GM18517 (cell line): Measurements from ENCODE around the gene CUTC.
"Not testable (repeated sequence)": the region's sequence is repeated elsewhere in the genome, so short reads cannot be mapped to it uniquely, and the experiment has no call there.

ENCODE experiments used
- ATAC-seq: cut with Tn5 transposase; IDR thresholded peaks from one replicate; pipeline ENCODE4 v1.9.1; 2021; ENCODE audit warnings: mild to moderate bottlenecking, moderate library complexity; ENCODE audit not compliant: unreplicated experiment

CUTC gene

GRCh38 chr10:99742254-99742653 lies 10.2 kb downstream of the CUTC start:
- ATAC-seq: no peak

DNA sequence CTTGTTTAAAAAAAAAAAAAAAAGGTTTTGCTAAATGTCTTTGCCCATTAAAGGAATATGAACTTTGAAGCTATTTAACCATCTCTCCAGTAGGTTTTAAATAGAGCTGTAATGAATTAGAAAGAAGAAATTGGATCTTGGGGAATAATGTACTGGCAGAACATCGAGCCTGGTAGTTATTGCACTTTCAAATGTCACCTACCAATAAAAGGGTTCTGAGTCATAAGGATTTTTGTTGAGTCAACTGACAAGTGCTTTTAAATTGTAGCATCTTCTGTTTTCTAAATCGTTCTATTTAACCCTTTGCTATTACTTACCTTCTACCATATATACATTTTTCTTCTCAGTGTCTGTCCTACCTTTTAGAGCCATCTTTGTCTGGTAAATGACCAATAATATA lies 10.7 kb downstream of the CUTC start:
- no peak for ATAC-seq

DNA sequence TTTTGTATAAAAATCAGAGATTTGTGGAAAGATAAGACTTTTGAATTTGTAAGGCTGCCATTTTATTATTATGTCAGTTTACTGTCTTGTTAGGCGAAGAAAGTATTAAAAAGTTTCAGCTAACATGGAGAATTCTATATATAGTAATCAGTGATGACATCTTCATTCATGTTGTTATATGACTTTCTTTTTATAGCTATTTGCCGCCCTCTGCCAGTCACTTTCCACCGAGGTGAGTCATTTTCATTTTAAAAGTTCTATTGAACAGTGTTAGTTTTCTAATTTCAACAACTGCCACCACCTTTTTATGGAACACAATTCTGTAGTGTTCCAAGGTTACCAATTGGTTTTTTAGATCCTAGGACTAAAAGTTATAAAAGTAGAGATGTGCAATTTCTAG lies 11.8 kb downstream of the CUTC start:
- no peak for ATAC-seq

DNA sequence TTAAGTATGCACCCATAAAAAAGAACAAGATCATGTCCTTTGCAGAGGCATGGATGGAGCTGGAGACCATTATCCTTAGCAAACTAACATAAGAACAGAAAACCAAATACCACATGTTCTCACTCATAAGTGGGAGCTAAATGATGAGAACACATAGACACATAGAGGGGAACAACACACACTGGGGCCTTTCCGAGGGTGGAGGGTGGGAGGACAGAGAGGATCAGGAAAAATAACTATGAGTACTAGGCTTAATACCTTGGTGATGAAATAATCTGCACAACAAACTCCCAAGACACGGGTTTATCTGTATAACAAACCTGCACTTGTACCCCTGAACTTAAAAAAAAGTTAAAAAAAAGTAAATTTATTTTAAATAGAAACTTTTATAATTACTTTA lies 14.1 kb downstream of the CUTC start:
- not testable (repeated sequence) for ATAC-seq

- ATAC-seq: no peak
These were observed 16.9 kb downstream of the CUTC start for GRCh38 chr10:99748823-99749451.

DNA sequence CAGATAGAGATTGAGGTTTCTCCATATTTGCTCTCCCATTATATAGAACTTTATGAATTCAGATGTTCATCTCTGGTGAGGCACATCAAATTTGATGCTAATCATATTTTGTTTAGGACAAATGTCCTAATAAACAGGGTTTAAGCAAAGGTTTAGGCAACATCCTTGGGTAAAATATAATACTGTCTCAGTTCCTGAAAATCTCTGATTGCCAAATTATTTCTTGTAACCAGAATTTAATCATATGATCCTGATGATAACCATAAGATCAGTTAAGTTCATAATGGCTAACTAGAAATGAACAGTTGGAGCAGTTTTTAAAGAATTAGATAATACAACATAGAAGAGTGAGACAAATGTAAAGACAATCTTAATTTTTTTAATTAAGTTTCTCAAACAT lies 18.6 kb downstream of the CUTC start:
- ATAC-seq: no peak

DNA sequence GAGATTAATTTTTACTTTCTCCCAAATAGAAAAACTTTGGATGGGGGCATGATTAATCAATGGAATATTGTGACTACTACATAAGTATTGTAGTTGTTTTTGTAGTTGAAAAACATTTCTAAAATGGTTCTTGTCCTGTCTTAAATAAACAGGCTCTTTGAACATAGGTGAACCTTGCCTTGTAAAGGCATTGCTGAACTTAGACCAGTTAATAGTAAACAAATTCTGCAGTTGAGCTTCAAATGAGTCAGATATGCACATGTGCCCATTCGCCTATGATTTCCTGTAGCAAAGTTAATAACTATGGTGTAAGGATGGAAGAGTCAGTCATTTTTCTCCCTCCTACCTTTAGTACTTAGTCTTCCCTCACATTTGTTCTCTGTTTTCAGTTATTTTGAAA lies 22.6 kb downstream of the CUTC start:
- ATAC-seq: no peak

DNA sequence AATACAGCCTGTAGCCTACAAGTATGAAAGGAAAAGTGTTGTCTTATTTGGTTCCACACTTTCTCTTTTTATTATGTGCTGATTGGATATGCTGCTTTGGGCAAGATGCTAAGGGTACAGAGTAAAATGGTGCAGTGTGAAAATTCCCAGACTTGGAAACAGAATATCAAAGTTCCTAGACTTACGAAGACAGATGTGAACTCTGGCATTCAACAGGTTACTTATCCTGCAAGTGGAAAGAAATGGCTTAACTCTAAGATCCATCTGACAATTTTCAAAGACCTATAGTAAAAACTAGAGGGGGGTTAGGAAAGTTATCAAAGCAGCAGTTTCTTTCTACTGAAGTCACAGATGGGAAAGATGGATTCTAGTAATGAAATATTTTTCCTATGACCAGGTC lies 24.1 kb downstream of the CUTC start:
- no peak for ATAC-seq

GRCh38 chr10:99758211-99758891 lies 26.3 kb downstream of the CUTC start:
- ATAC-seq: no peak

DNA sequence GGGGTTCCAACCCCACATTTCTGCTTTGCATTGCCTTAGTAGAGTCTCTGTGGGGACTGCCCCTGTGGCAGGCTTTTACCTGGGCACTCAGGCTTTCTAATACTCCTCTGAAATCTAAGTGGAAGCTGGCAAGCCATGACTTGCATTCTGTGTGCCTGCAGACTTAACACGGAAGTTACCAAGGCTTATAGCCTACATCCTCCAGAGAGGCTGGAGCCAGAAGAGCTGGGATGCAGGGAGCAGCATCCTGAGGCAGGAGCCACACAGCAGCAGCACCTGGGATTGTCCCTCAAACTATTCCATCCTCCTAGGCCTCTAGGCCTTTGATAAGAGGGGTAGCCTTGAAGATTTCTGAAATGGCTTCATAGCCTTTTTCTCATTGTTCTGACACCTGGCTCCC lies 28.3 kb downstream of the CUTC start:
- no peak for ATAC-seq

DNA sequence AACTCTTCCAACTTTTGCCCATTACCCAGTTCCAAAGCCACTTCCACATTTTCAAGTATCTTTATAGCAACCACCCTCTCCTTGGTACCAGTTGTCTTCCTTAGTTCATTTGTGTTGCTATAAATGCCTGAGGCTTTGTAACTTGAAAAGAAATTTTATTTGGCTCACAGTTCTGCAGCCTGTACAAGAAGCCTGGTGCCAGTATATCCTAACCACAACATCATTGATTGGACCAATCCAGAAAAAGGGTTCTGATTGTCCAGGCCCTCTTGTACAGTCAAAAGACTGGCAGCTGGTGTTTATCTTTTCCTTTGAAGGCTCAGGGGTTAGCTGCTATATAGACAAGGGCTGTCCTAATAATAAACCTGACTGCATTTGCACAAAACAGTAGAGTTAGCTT lies 29.3 kb downstream of the CUTC start:
- ATAC-seq: no peak

DNA sequence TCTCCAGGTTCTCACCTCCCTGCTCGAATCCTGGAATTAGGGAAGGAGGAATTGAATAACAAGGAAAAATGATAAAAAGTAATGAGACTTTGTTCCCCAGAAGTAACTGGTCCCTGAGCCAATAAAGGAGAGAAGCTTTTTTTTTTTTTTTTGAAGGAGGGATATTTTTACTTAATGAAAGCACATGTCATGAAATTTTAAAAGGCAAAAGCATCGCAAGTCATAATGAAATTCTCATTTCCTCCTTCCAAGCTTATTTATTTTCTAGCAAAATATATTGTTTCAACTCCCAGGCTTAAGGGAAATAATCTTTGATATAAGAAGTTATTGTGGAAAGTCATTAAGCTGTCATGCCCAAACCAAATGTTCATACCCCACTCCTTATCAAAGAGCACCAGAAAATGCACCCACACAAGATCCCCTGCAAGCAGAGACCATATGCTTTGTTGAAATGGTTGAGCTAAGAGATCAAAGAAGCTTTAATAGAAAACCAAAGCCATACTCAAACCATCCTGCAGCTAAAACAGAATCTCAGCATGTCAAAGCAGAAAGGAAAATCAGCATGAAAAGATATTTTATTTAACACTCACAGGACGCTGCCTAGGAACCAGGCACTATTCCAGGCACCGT lies 33.8 kb downstream of the CUTC start:
- ATAC-seq: no peak

DNA sequence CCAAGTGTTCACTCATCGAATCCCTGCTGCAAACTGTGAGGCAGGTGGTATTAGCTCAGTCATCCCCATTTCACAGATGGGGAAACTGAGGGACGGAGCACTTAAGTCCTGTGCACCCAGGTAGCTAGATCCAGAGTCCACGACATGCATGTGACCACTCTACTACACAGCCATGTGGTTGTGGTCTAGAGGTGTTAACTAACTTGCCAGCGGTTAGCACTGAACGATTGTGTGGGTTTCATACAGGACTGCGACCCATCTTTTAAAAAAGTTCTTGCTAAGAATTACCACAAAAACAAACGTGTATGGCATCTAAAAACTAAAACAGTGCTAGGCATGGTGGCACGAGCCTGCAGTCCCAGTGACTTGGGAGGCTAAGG lies 34.3 kb downstream of the CUTC start:
- ATAC-seq: no peak

DNA sequence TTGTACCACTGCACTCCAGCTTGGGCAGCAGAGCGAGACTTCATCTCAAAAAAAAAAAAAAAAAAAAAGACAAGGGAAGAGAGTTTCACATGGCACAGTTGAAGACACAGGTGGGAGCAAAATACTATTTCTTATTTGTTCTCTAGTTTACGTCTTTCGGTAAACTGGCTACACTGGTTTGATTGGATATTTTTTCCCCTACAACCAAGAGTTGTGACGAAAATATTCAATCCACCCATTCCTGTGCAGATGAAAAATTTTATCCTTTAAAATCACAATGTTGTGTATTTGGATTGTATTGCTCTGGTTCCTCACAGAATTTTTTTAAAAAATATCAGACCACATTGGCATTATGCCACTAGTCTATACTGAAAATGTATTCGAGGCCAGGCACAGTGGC lies 35.9 kb downstream of the CUTC start:
- no peak for ATAC-seq

- no peak for ATAC-seq
These were observed 36.5 kb downstream of the CUTC start for GRCh38 chr10:99768556-99768955.

DNA sequence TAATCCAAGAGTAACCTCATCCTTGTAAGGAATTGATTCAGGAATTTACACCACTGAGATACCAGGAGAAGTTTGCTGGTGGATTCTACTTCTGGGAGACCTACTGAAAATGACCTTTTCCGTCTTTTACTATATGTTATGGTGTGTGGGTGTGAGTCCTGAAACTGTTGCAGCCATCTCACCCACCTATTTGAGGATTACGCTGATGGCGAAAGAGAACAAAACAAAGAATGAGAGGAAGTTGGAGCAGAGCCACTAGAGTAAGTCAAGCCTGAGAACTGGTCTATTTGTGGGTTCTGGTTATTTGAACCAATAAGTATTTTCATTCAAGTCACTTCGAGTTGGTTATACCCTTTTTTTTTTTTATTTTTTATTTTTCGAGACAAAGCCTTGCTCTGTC lies 37.7 kb downstream of the CUTC start:
- ATAC-seq: no peak

GRCh38 chr10:99770408-99771045 lies 38.5 kb downstream of the CUTC start:
- ATAC-seq: no peak

GRCh38 chr10:99775850-99776249 lies 43.8 kb downstream of the CUTC start:
- no peak for ATAC-seq

DNA sequence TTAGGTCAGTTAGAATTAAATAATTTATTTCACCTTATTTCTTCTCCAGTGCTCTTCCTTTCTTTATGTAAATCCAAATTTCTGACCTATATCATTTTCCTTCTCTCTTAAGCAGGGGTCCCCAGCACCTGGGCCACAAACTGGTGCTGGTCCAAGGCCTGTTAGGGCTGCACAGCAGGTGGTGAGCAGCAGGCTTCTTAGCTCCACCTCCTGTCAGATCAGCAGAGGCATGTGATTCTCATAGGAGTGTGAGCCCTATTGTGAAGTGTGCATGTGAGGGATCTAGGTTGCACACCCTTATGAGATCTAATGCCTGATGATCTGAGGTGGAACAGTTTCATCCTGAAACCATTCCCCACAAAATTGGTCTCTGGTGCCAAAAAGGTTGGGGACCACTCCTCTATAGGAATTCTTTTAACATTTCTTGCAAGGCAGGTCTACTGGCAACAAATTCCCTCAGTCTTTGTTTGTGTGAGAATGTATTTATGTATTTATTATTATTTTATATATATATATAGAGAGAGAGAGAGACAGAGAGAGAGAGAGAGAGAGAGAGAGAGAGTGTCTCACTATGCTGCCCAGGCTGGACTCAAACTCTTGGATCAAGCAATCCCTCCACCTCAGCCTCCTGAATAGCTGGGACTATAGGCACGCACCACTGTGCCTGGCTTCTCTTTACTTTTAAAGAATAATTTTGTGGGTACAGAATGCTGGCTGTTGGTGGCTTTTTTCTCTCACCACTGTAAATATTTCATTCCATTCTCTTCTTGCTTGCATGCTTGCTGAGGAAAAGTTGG lies 46.1 kb downstream of the CUTC start:
- no peak for ATAC-seq

- ATAC-seq: no peak
These were observed 47.3 kb downstream of the CUTC start for GRCh38 chr10:99779335-99779734.

DNA sequence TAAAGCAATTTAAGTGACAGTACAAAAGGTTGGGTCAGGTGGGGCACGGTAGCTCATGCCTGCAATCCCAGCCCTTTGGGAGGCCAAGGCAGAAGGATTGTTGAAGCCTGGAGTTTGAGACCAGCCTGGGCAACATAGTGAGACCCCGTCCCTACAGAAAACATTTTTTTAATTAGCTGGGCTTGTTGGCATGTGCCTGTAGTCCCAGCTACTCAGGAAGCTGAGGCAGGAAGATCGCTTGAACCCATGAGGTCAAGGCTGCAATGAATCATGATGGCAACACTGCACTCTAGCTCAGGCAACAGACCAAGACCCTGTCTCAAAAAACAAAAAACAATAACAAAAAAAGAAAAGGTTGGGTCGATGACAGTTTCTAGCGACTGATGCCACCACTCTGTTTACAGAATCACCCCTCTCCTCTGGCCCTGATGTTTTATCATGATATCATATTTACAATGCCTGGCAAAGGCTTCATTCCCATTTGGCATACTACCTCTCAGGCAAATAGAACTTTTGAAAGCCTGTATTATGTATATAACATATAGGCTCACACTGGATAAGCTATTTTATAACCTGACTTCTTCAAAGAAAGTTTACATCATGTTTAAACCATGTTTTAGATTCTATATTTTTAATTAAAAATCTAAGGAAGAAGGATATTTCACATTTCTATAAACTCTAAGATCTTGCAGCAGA lies 49.8 kb downstream of the CUTC start:
- ATAC-seq: no peak
